ENCODE results near the gene SPRED3.
A peak's percentile ranks its signal among the peaks of the same experiment; 100 is the strongest.
"Not testable (repeated sequence)": the region's sequence is repeated elsewhere in the genome, so short reads cannot be mapped to it uniquely, and the experiment has no call there.

The SPRED3 gene

GRCh38 chr19:38360351-38360750, 28.1 kb upstream of the SPRED3 start:
- H3K4me3 ChIP-seq (ENCODE audit: low read depth, low read length): no peak overlapping the region
- H3K4me1 ChIP-seq (ENCODE audit: control insufficient read depth, insufficient read depth, low read length): 0 out of 2 replicates have a peak, but pooled peaks cover 5% of the 10 kb centered on the region
- H3K27ac ChIP-seq (ENCODE audit: low read depth, low read length): no peak overlapping the region
- H3K9ac ChIP-seq (ENCODE audit: low read length): no peak overlapping the region
- H3K9me3 ChIP-seq (ENCODE audit: control insufficient read depth, insufficient read depth, low read depth, low read length): peaks cover 5% of the 10 kb centered on the region
- peaks cover 52% of the 10 kb centered on the region for H3K27me3 ChIP-seq (ENCODE audit: control insufficient read depth, insufficient read depth, low read length)
- no peaks in the 10 kb centered on the region for H3K36me3 ChIP-seq (ENCODE audit: control insufficient read depth, insufficient read depth, low read length)

GRCh38 chr19:38360839-38361631, 27.5 kb upstream of the SPRED3 start:
- peaks cover 5% of the 10 kb centered on the region for H3K9me3 ChIP-seq (ENCODE audit: control insufficient read depth, insufficient read depth, low read depth, low read length)
- H3K27me3 ChIP-seq (ENCODE audit: control insufficient read depth, insufficient read depth, low read length): peaks cover 51% of the 10 kb centered on the region
- H3K4me3 ChIP-seq (ENCODE audit: low read depth, low read length): peak overlapping the region; percentile 93
- H3K27ac ChIP-seq (ENCODE audit: low read depth, low read length): no peak overlapping the region
- H3K36me3 ChIP-seq (ENCODE audit: control insufficient read depth, insufficient read depth, low read length): no peaks in the 10 kb centered on the region
- peak overlapping the region; percentile 54 for H3K9ac ChIP-seq (ENCODE audit: low read length)
- H3K4me1 ChIP-seq (ENCODE audit: control insufficient read depth, insufficient read depth, low read length): 0 out of 2 replicates have a peak, but pooled peaks cover 5% of the 10 kb centered on the region

- H3K27ac ChIP-seq (ENCODE audit: low read depth, low read length): no peak overlapping the region
- peak overlapping the region; percentile 54 for H3K9ac ChIP-seq (ENCODE audit: low read length)
- peaks cover 44% of the 10 kb centered on the region for H3K27me3 ChIP-seq (ENCODE audit: control insufficient read depth, insufficient read depth, low read length)
- peak overlapping the region; percentile 93 for H3K4me3 ChIP-seq (ENCODE audit: low read depth, low read length)
- H3K9me3 ChIP-seq (ENCODE audit: control insufficient read depth, insufficient read depth, low read depth, low read length): peaks cover 5% of the 10 kb centered on the region
- no peaks in the 10 kb centered on the region for H3K36me3 ChIP-seq (ENCODE audit: control insufficient read depth, insufficient read depth, low read length)
- 0 out of 2 replicates have a peak, but pooled peaks cover 5% of the 10 kb centered on the region for H3K4me1 ChIP-seq (ENCODE audit: control insufficient read depth, insufficient read depth, low read length)
These were observed 26.8 kb upstream of the SPRED3 start for GRCh38 chr19:38361633-38362075.

GRCh38 chr19:38362076-38362945, 26.2 kb upstream of the SPRED3 start:
- no peaks in the 10 kb centered on the region for H3K36me3 ChIP-seq (ENCODE audit: control insufficient read depth, insufficient read depth, low read length)
- H3K9ac ChIP-seq (ENCODE audit: low read length): peak overlapping the region; percentile 64
- H3K27ac ChIP-seq (ENCODE audit: low read depth, low read length): no peak overlapping the region
- peaks cover 5% of the 10 kb centered on the region for H3K9me3 ChIP-seq (ENCODE audit: control insufficient read depth, insufficient read depth, low read depth, low read length)
- H3K4me3 ChIP-seq (ENCODE audit: low read depth, low read length): peak overlapping the region; percentile 93
- 0 out of 2 replicates have a peak, but pooled peaks cover 5% of the 10 kb centered on the region for H3K4me1 ChIP-seq (ENCODE audit: control insufficient read depth, insufficient read depth, low read length)
- peaks cover 44% of the 10 kb centered on the region for H3K27me3 ChIP-seq (ENCODE audit: control insufficient read depth, insufficient read depth, low read length)

GRCh38 chr19:38362946-38363688, 25.4 kb upstream of the SPRED3 start:
- H3K36me3 ChIP-seq (ENCODE audit: control insufficient read depth, insufficient read depth, low read length); H3K27ac ChIP-seq (ENCODE audit: low read depth, low read length); H3K9ac ChIP-seq (ENCODE audit: low read length); H3K9me3 ChIP-seq (ENCODE audit: control insufficient read depth, insufficient read depth, low read depth, low read length); H3K4me1 ChIP-seq (ENCODE audit: control insufficient read depth, insufficient read depth, low read length): not testable (repeated sequence)
- Histone ChIP-seq H3K27me3 (ENCODE audit: control insufficient read depth, insufficient read depth, low read length) (peaks cover 40% of the 10 kb centered on the region), H3K4me3 (ENCODE audit: low read depth, low read length) (peak overlapping the region; percentile 93)

GRCh38 chr19:38367041-38367440, 21.5 kb upstream of the SPRED3 start:
- peaks cover 5% of the 10 kb centered on the region for H3K9me3 ChIP-seq (ENCODE audit: control insufficient read depth, insufficient read depth, low read depth, low read length)
- no peaks in the 10 kb centered on the region for H3K4me1 ChIP-seq (ENCODE audit: control insufficient read depth, insufficient read depth, low read length)
- no peaks in the 10 kb centered on the region for H3K36me3 ChIP-seq (ENCODE audit: control insufficient read depth, insufficient read depth, low read length)
- no peak overlapping the region for H3K4me3 ChIP-seq (ENCODE audit: low read depth, low read length)
- no peak overlapping the region for H3K27ac ChIP-seq (ENCODE audit: low read depth, low read length)
- peaks cover 4% of the 10 kb centered on the region; the same call in 1 of the 2 replicates for H3K27me3 ChIP-seq (ENCODE audit: control insufficient read depth, insufficient read depth, low read length)
- no peak overlapping the region for H3K9ac ChIP-seq (ENCODE audit: low read length)

GRCh38 chr19:38369584-38369983, 18.9 kb upstream of the SPRED3 start:
- Histone ChIP-seq H3K9ac (ENCODE audit: low read length) (no peak overlapping the region), H3K27ac (ENCODE audit: low read depth, low read length) (no peak overlapping the region), H3K27me3 (ENCODE audit: control insufficient read depth, insufficient read depth, low read length) (peaks cover 4% of the 10 kb centered on the region; the same call in 1 of the 2 replicates), H3K4me3 (ENCODE audit: low read depth, low read length) (no peak overlapping the region), H3K9me3 (ENCODE audit: control insufficient read depth, insufficient read depth, low read depth, low read length) (peaks cover 5% of the 10 kb centered on the region), H3K4me1 (ENCODE audit: control insufficient read depth, insufficient read depth, low read length) (no peaks in the 10 kb centered on the region), H3K36me3 (ENCODE audit: control insufficient read depth, insufficient read depth, low read length) (no peaks in the 10 kb centered on the region)

- H3K27ac ChIP-seq (ENCODE audit: low read depth, low read length): no peak overlapping the region
- no peaks in the 10 kb centered on the region for H3K9me3 ChIP-seq (ENCODE audit: control insufficient read depth, insufficient read depth, low read depth, low read length)
- no peak overlapping the region for H3K4me3 ChIP-seq (ENCODE audit: low read depth, low read length)
- H3K4me1 ChIP-seq (ENCODE audit: control insufficient read depth, insufficient read depth, low read length): no peaks in the 10 kb centered on the region
- H3K9ac ChIP-seq (ENCODE audit: low read length): no peak overlapping the region
- H3K27me3 ChIP-seq (ENCODE audit: control insufficient read depth, insufficient read depth, low read length): peaks cover 4% of the 10 kb centered on the region; the same call in 1 of the 2 replicates
- H3K36me3 ChIP-seq (ENCODE audit: control insufficient read depth, insufficient read depth, low read length): no peaks in the 10 kb centered on the region
These were observed 18.2 kb upstream of the SPRED3 start for GRCh38 chr19:38370299-38370698.

GRCh38 chr19:38371081-38371480, 17.4 kb upstream of the SPRED3 start:
- Histone ChIP-seq H3K9me3 (ENCODE audit: control insufficient read depth, insufficient read depth, low read depth, low read length) (no peaks in the 10 kb centered on the region), H3K36me3 (ENCODE audit: control insufficient read depth, insufficient read depth, low read length) (peaks cover under 1% of the 10 kb centered on the region; the same call in 1 of the 2 replicates), H3K4me3 (ENCODE audit: low read depth, low read length) (no peak overlapping the region), H3K27me3 (ENCODE audit: control insufficient read depth, insufficient read depth, low read length) (peaks cover 4% of the 10 kb centered on the region; the same call in 1 of the 2 replicates), H3K27ac (ENCODE audit: low read depth, low read length) (no peak overlapping the region), H3K9ac (ENCODE audit: low read length) (no peak overlapping the region), H3K4me1 (ENCODE audit: control insufficient read depth, insufficient read depth, low read length) (0 out of 2 replicates have a peak, but pooled peaks cover 5% of the 10 kb centered on the region)

- peak overlapping the region; percentile 66 for H3K4me3 ChIP-seq (ENCODE audit: low read depth, low read length)
- 0 out of 2 replicates have a peak, but pooled peaks cover 5% of the 10 kb centered on the region for H3K4me1 ChIP-seq (ENCODE audit: control insufficient read depth, insufficient read depth, low read length)
- H3K27ac ChIP-seq (ENCODE audit: low read depth, low read length): no peak overlapping the region
These were observed 14.6 kb upstream of the SPRED3 start for GRCh38 chr19:38373907-38374331.

More at GRCh38 chr19:38373907-38374331, 14.6 kb upstream of the SPRED3 start:
- Histone ChIP-seq H3K9ac (ENCODE audit: low read length) (peak overlapping the region; percentile 45), H3K27me3 (ENCODE audit: control insufficient read depth, insufficient read depth, low read length) (no peaks in the 10 kb centered on the region), H3K36me3 (ENCODE audit: control insufficient read depth, insufficient read depth, low read length) (peaks cover 14% of the 10 kb centered on the region), H3K9me3 (ENCODE audit: control insufficient read depth, insufficient read depth, low read depth, low read length) (no peaks in the 10 kb centered on the region)
